GM18502 (cell line): ENCODE results near the gene RBL2.
"Not testable (repeated sequence)": the region's sequence is repeated elsewhere in the genome, so short reads cannot be mapped to it uniquely, and the experiment has no call there.

ENCODE experiments used
- ATAC-seq: cut with Tn5 transposase; IDR thresholded peaks from one replicate; pipeline ENCODE4 v1.9.1; 2021; ENCODE audit warnings: mild to moderate bottlenecking; ENCODE audit not compliant: unreplicated experiment, poor library complexity

RBL2 gene

DNA sequence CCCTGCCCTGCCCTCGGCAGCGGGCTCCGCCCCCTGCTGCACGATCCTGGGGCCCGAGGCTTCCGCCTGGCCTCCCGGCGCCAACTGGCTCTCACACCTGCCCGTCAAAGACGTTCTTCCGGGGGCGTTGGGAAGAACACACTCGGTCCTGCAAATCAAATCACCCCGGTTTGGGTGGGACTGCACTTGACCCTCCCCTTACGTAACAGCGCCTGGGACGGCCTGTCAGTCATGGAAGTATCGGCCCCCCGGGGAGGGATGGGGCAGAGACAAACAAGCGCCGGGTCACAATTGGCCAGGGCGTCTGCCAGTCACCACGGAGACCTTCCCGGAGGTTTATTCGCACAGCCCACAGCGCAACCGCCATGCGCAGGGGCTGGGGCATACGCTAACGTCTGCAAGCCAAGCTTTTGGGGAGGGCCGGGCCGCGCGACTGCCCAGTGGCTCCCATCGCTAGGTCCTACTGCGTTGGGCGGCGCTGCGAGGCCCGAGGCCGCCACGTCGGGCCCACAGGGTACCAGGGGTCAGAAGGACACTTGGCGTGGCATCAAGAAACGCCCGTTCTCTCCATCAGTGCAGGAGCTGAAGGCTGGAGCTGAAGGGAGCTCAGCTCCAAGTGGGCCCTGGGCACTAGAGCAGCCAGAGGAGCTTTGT, 69.1 kb downstream of the RBL2 start:
- peak; percentile 97 for ATAC-seq

DNA sequence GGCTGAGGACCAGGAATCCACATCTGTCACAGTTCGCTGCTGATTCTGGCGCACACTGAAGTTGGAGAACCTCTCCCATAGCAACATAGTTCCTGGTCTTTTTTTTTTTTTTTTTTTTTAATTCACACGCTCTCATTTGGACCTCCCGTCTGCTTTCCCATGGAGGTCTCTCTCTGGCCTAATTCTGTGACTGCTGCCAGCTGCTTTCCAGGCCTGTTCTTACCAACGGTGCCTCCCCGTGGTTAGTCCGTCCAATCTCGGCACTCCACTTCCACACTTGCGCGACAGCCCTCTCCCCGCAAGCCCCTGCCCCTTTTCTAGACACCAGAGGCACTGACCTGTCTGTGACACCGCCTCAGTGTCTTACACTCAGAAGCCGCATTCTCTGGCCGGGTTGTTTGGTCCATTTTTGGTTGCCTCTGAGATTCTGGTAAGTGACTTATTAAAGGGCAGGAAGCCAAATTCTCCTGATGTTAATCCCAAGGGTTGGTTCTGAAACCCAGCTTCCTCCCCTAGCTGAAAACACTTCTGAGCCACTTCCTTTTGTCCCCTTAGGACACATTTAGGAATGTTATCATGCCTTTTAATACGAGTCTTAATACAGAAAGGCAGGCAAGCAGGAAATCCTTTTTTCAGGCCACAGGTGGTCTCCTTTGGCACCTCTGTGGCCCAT, 69.9 kb downstream of the RBL2 start:
- ATAC-seq = no peak

DNA sequence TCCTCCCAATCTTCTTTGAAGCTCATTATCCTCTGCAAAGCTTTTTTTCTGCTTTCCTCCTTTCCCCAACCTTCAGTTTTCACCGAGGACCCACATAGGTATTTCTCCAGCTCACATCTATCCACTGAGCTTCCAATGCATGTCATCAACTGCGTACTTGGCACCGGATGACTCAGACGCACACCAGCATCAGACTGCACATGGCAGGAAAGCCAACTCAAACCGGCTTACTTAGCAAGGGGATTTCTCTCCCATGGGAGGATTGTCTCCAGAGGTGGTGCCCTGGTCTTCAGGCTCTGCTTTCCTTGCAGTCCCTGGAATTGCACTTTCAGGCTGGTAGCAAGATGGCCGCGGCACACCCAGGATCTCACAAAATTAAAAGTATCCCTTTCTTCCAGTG, 70.4 kb downstream of the RBL2 start:
- no peak for ATAC-seq

DNA sequence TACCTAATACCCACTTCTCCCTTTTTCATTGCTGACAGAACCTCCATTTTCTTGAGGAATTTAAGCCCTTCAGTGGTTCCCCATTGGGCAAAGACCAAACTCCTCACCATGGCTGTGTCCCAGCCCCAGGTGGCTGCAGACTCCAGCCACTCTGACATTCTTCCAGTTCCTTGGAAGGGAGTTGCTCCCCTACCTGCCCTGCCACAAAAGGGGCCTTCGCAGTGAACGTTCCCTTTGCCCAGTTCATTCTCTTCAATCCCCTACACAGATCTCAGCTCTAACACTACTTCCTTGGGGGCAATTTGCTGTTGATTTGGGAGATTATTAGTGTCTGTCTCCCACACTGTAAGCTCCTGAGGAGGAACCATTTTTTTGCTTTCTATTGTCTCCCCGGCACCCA, 72.0 kb downstream of the RBL2 start:
- no peak for ATAC-seq

GRCh38 chr16:53507464-53508179, 73.4 kb downstream of the RBL2 start:
- no peak for ATAC-seq

GRCh38 chr16:53509906-53510703, 75.8 kb downstream of the RBL2 start:
- ATAC-seq = peak; percentile 52

DNA sequence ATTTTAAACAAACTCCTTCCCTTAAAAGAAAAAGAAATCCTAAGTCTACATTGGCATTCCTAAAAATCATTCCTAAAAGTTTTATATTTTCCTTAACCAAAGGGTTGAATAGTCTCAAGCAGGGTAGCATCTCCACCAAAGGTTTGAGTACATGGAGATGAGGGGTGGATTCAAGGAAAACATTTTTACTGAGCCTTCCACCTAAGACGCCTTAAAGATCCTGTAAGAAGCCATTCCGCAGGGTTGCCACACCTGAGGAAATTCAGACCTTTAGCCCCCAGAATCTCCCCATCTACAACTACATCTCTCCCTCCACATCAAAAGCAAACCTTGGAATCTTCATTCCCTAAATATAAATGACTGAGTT, 76.4 kb downstream of the RBL2 start:
- peak; percentile 20 for ATAC-seq

DNA sequence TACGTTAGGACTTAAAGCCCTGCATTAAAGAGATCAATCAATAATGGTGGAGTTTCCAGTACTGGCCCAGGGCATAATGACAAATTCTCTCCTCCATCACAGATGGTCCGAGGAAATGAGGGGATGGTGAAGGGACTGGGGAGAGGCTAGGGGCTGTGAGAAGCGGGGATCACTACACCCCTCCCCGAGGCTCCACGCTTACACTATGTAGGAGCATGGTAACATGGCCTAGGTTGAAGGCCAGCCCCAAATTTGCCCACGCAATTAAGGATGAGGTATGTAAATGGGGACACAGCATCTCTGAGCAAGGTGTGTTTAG, 76.8 kb downstream of the RBL2 start:
- ATAC-seq = no peak

GRCh38 chr16:53511403-53512280, 77.4 kb downstream of the RBL2 start:
- no peak for ATAC-seq

- not testable (repeated sequence) for ATAC-seq
These were observed 78.5 kb downstream of the RBL2 start for GRCh38 chr16:53512795-53513194.

DNA sequence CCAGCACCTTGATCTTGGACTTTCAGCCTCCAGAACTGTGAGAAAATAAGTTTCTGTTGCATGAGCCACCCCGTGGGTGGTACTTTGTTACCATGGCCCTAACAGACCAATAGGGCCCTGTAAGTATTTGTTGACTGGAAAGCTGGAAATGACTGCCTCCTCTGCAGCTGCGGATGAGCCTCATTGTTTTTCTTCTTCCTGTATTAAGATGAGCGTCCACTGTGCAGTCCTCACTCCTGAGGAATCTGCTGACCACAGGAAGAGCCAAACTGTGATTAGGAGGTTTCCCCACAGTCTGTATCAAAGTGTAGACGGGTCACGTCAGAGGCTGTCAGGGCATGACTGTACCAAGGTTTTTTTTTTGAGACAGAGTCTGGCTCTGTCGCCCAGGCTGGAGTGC, 81.0 kb downstream of the RBL2 start:
- ATAC-seq = no peak

GRCh38 chr16:53515811-53516210, 81.5 kb downstream of the RBL2 start:
- no peak for ATAC-seq

DNA sequence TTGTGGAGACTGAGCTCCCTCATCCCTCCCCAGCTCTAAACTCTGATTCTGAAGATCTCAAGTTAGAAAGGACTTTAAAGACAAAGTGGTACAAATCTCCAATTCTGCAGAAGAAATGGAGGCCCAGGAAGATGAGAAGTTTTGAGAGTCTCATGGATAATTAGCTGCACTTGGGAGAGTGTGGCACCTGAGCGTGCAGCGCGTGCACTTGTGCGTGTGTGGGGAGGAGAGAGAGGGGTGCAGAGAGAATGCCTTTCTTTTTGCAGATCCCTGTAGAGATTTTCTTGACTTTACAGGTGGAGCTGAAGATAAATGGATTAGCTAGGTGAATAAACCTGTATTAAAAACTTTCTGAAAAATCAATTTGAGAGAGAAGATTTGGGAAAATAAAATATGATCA, 83.6 kb downstream of the RBL2 start:
- ATAC-seq = no peak

DNA sequence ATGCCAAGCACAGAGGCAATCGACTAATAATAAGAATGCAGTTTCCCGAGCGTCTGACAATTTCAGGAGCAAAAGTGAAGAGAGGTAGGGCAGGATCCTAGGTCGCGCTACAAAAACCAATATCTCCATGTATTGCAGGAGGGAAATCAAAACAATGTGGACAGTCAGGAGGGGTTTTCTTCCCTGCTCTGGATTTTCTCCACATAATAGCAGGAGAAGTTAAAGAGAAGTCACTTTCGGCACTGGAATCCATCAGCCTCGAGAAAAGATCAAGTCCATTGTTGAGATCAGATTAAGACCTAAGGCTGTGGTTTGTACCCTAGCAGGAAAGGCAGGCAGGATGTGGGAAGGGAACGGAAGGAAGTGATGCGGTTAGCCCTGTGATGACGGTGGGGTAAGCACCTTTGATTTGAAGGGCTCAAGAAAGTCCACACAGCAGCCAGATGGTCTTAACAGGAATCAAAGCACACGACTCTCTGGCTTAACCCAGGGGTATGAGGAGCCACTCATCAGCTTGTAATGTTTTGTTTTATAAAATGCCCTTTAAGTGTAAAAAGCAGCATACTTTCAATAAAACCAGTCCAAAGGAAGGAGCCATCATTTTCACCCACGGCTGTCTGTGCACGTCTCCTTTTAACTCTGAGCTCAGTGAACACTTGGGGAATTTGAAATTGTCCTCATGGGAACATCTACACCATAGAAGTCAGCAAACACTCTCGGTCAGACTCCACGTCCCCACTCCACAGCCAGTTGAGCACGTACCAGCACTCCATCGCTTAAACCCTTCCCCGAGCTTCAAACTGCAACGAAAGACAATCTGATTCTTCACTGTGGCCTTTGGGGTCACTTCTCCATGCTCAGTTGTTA, 84.5 kb downstream of the RBL2 start:
- ATAC-seq = peak; percentile 99

- ATAC-seq = no peak
These were observed 85.3 kb downstream of the RBL2 start for GRCh38 chr16:53519417-53520091.

DNA sequence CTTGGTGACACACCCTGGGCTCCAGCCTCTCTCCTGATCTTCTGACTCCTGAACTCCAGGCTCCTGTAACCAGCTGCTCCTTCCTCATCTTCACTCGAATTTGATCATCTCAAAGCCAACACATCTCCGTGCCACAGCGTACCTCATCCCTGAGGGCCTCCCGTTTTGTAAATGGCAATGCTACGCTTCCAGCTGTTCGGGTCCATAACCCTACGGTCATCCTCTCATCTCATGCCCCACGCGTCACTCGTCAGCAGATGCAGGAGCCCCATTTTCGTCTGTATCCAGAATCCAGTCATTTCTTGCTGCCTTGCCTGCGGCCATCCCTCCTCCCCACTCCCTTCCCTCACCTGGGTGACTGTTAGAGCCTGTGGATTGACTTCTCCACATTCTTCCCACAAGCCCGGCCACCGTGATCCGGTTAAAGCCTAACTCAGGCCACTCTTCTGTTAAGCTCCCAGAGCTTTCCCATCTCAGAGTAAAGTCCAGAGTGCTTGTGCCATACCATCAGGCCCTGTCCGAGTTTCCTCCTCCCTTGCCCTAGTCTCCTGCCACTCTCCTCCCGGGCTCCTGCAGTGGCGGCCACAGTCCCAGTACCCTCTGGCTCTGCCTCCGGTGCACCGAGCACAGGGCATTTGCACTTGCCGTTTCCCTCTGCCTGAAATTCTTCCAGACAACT, 89.0 kb downstream of the RBL2 start:
- no peak for ATAC-seq

GRCh38 chr16:53523971-53524548, 89.8 kb downstream of the RBL2 start:
- no peak for ATAC-seq

GRCh38 chr16:53528797-53529196, 94.5 kb downstream of the RBL2 start:
- ATAC-seq = no peak
